Adipocyte (in vitro differentiated cells): Measurements from ENCODE around the gene NOSIP.

Experiments
- DNase-seq: peaks from one replicate; pipeline ENCODE4 v3.0.0-alpha.2; 2015; ENCODE audit warnings: low read depth
- H3K27me3 ChIP-seq: replicated peaks from 2 replicates; pipeline ENCODE4 v1.7.0; 2013; ENCODE audit warnings: mild to moderate bottlenecking, low read length, moderate library complexity; ENCODE audit not compliant: control insufficient read depth, insufficient read depth
- H3K36me3 ChIP-seq: 2 replicates; pipeline ENCODE4 v1.7.0; 2013; ENCODE audit warnings: low read length, mild to moderate bottlenecking, moderate library complexity; ENCODE audit not compliant: control insufficient read depth, insufficient read depth, severe bottlenecking
- H3K4me1 ChIP-seq: 2 replicates; pipeline ENCODE4 v1.7.0; 2013; ENCODE audit warnings: mild to moderate bottlenecking, low read length, moderate library complexity; ENCODE audit not compliant: control insufficient read depth, insufficient read depth
- H3K4me3 ChIP-seq: 2 replicates; pipeline ENCODE4 v1.7.0; 2013; ENCODE audit warnings: mild to moderate bottlenecking, low read length, moderate library complexity
- H3K9ac ChIP-seq: 2 replicates; pipeline ENCODE4 v1.7.0; 2013; ENCODE audit warnings: mild to moderate bottlenecking, low read length, moderate library complexity
- H3K9me3 ChIP-seq: 2 replicates; pipeline ENCODE4 v1.7.0; 2013; ENCODE audit warnings: mild to moderate bottlenecking, low read length, moderate library complexity; ENCODE audit not compliant: control insufficient read depth

NOSIP gene

GRCh38 chr19:49594157-49594992 lies 14.0 kb upstream of the NOSIP start:
- peaks cover 15% of the 10 kb centered on the region for H3K4me1 ChIP-seq
- peak overlapping the region; percentile 4 for H3K9ac ChIP-seq
- no peak overlapping the region for H3K4me3 ChIP-seq
- DNase-seq: no peak
- H3K36me3 ChIP-seq: peaks cover 36% of the 10 kb centered on the region
- no peaks in the 10 kb centered on the region for H3K9me3 ChIP-seq
- H3K27me3 ChIP-seq: no peaks in the 10 kb centered on the region

- Histone ChIP-seq H3K4me3 (peak overlapping the region; percentile 85), H3K27me3 (no peaks in the 10 kb centered on the region), H3K36me3 (peaks cover 27% of the 10 kb centered on the region)
These were observed 13.1 kb upstream of the NOSIP start for GRCh38 chr19:49593233-49594113.

GRCh38 chr19:49592486-49593232 lies 12.3 kb upstream of the NOSIP start:
- peak overlapping the region; percentile 85 for H3K4me3 ChIP-seq
- H3K9ac ChIP-seq: peak overlapping the region; percentile 86
- peak; percentile 34 for DNase-seq
- H3K36me3 ChIP-seq: peaks cover 24% of the 10 kb centered on the region
- H3K27me3 ChIP-seq: no peaks in the 10 kb centered on the region
- peaks cover 15% of the 10 kb centered on the region for H3K4me1 ChIP-seq
- no peaks in the 10 kb centered on the region for H3K9me3 ChIP-seq

More at GRCh38 chr19:49593233-49594113, 13.1 kb upstream of the NOSIP start:
- Histone ChIP-seq H3K9me3 (no peaks in the 10 kb centered on the region), H3K9ac (peak overlapping the region; percentile 86), H3K4me1 (peaks cover 15% of the 10 kb centered on the region)
- peak; percentile 97 for DNase-seq

- H3K36me3 ChIP-seq: peaks cover 16% of the 10 kb centered on the region
- peak overlapping the region; percentile 86 for H3K9ac ChIP-seq
- peaks cover 15% of the 10 kb centered on the region for H3K4me1 ChIP-seq
- H3K27me3 ChIP-seq: no peaks in the 10 kb centered on the region
- H3K4me3 ChIP-seq: peak overlapping the region; percentile 85
- no peaks in the 10 kb centered on the region for H3K9me3 ChIP-seq
- peak; percentile 64 for DNase-seq
These were observed 11.6 kb upstream of the NOSIP start for GRCh38 chr19:49591731-49592485.

- H3K4me1 ChIP-seq: peaks cover 15% of the 10 kb centered on the region
- DNase-seq: peak; percentile 84
- no peaks in the 10 kb centered on the region for H3K9me3 ChIP-seq
- H3K4me3 ChIP-seq: peak within 1 kb of the TSS; percentile 98
- H3K9ac ChIP-seq: peak within 1 kb of the TSS; percentile 97
- H3K36me3 ChIP-seq: peaks cover 13% of the 10 kb centered on the region
- H3K27me3 ChIP-seq: no peaks in the 10 kb centered on the region
These were observed 10.8 kb upstream of the NOSIP start, which contains the start of gene PRR12 for GRCh38 chr19:49590971-49591730. Gene PRR12 (plus strand): TSS chr19:49591182. CDS start chr19:49591655, 473 bp downstream.

- Histone ChIP-seq H3K9ac (peak overlapping the region; percentile 97), H3K4me1 (peaks cover 15% of the 10 kb centered on the region), H3K4me3 (peak overlapping the region; percentile 98), H3K36me3 (peaks cover 9% of the 10 kb centered on the region), H3K9me3 (no peaks in the 10 kb centered on the region), H3K27me3 (no peaks in the 10 kb centered on the region)
- peak; percentile 96 for DNase-seq
These were observed 10.0 kb upstream of the NOSIP start for GRCh38 chr19:49590071-49590970.

- Histone ChIP-seq H3K27me3 (no peaks in the 10 kb centered on the region), H3K4me1 (peaks cover 15% of the 10 kb centered on the region), H3K36me3 (peaks cover 6% of the 10 kb centered on the region), H3K4me3 (no peak overlapping the region), H3K9ac (no peak overlapping the region), H3K9me3 (no peaks in the 10 kb centered on the region)
- DNase-seq: no peak
These were observed 9.1 kb upstream of the NOSIP start for GRCh38 chr19:49589502-49589905.

GRCh38 chr19:49588365-49589122 lies 8.2 kb upstream of the NOSIP start:
- no peak for DNase-seq
- Histone ChIP-seq H3K4me3 (no peak overlapping the region), H3K4me1 (peaks cover 9% of the 10 kb centered on the region), H3K27me3 (no peaks in the 10 kb centered on the region), H3K9me3 (no peaks in the 10 kb centered on the region), H3K9ac (no peak overlapping the region), H3K36me3 (no peaks in the 10 kb centered on the region)

GRCh38 chr19:49587227-49587626 lies 6.9 kb upstream of the NOSIP start:
- Histone ChIP-seq H3K4me3 (no peak overlapping the region), H3K4me1 (peaks cover 4% of the 10 kb centered on the region), H3K9me3 (no peaks in the 10 kb centered on the region), H3K9ac (no peak overlapping the region), H3K36me3 (no peaks in the 10 kb centered on the region), H3K27me3 (no peaks in the 10 kb centered on the region)
- DNase-seq: no peak
